GM23338 (cell line): ENCODE measurements around the gene ESRRA. TPM values are rescaled to one million over a fixed set of nuclear protein-coding genes. Genes with fewer than 3 reads are reported as not detected.

ENCODE experiments used
- ATAC-seq: fragments of 200-7000 bp; cut with Tn5 transposase; 3 replicates; pipeline ENCODE4 v1.9.1; 2020
- DNase-seq: peaks from one replicate; pipeline ENCODE4 v3.0.0-alpha.2; 2015; ENCODE audit warnings: low spot score
- H2AFZ ChIP-seq: fragments of 200-600 bp; sonication (generic); 2 replicates; pipeline ENCODE4 v1.8.0; 2016; ENCODE audit warnings: antibody characterized with exemption, mild to moderate bottlenecking, moderate library complexity
- H3F3A ChIP-seq: fragments of 200-600 bp; sonication (generic); replicated peaks from 2 replicates; pipeline ENCODE4 v1.8.0; 2017; ENCODE audit warnings: antibody characterized with exemption, mixed run types, low read depth
- H3K27ac ChIP-seq: fragments of 200-600 bp; sonication (generic); 2 replicates; pipeline ENCODE4 v1.6.1; 2016; ENCODE audit warnings: low read depth
- H3K27me3 ChIP-seq: fragments of 200-600 bp; sonication (generic); 2 replicates; pipeline ENCODE4 v1.8.0; 2016; ENCODE audit warnings: mild to moderate bottlenecking, mixed run types, moderate library complexity; ENCODE audit not compliant: insufficient read depth
- H3K36me3 ChIP-seq: fragments of 200-600 bp; sonication (generic); 2 replicates; pipeline ENCODE4 v1.8.0; 2016; ENCODE audit warnings: mild to moderate bottlenecking; ENCODE audit not compliant: insufficient read depth
- H3K4me1 ChIP-seq: fragments of 200-600 bp; sonication (generic); 2 replicates; pipeline ENCODE4 v1.8.0; 2016; ENCODE audit warnings: mild to moderate bottlenecking, moderate library complexity; ENCODE audit not compliant: insufficient read depth
- H3K4me2 ChIP-seq: fragments of 200-600 bp; sonication (generic); 2 replicates; pipeline ENCODE4 v1.7.1; 2017; ENCODE audit warnings: mixed run types
- H3K4me3 ChIP-seq: fragments of 200-600 bp; sonication (generic); 2 replicates; pipeline ENCODE4 v1.6.1; 2016; ENCODE audit warnings: mixed run types
- H3K79me2 ChIP-seq: fragments of 200-600 bp; sonication (generic); replicated peaks from 2 replicates; pipeline ENCODE4 v1.8.0; 2017; ENCODE audit warnings: mild to moderate bottlenecking; ENCODE audit not compliant: insufficient read depth
- H3K9me2 ChIP-seq: fragments of 200-600 bp; sonication (generic); 2 replicates; pipeline ENCODE4 v1.8.0; 2017; ENCODE audit not compliant: insufficient read depth
- H4K20me1 ChIP-seq: fragments of 200-600 bp; sonication (generic); replicated peaks from 2 replicates; pipeline ENCODE4 v1.8.0; 2017; ENCODE audit warnings: mild to moderate bottlenecking; ENCODE audit not compliant: insufficient read depth
- H3K27ac Mint-ChIP-seq: 2 replicates; pipeline ENCODE4 v1.8.0; 2020; ENCODE audit warnings: inconsistent platforms, mild to moderate bottlenecking, moderate library complexity, mixed read lengths
- H3K27me3 Mint-ChIP-seq: 3 replicates; pipeline ENCODE4 v1.8.0; 2022; ENCODE audit warnings: low read depth, mild to moderate bottlenecking, moderate library complexity, mixed read lengths, inconsistent platforms; ENCODE audit not compliant: insufficient read depth, poor library complexity
- H3K36me3 Mint-ChIP-seq: 3 replicates; pipeline ENCODE4 v1.8.0; 2021; ENCODE audit warnings: low read depth, mild to moderate bottlenecking, inconsistent platforms, moderate library complexity, mixed read lengths
- H3K4me1 Mint-ChIP-seq: 3 replicates; pipeline ENCODE4 v1.8.0; 2020; ENCODE audit warnings: mild to moderate bottlenecking, inconsistent platforms, mixed read lengths
- H3K4me3 Mint-ChIP-seq: 3 replicates; pipeline ENCODE4 v1.8.0; 2021; ENCODE audit warnings: moderate library complexity, mild to moderate bottlenecking, inconsistent platforms, mixed read lengths
- H3K9me3 Mint-ChIP-seq: 3 replicates; pipeline ENCODE4 v1.8.0; 2020; ENCODE audit warnings: moderate library complexity, mild to moderate bottlenecking, inconsistent platforms, mixed read lengths
- CREB1 ChIP-seq: fragments of 250-450 bp; sonication (Bioruptor Pico); IDR thresholded peaks from 2 replicates; pipeline ENCODE4 v1.5.0; 2020; ENCODE audit warnings: low read depth, mild to moderate bottlenecking, moderate library complexity
- CTCF ChIP-seq, 2 experiments: fragments of 200-600 bp in 1 of 2; sonication (generic) in 1 of 2; conservative IDR thresholded peaks; 2 replicates each; pipeline versions ENCODE4 v1.5.1 to v1.6.1; 2016 to 2017; ENCODE audit warnings: antibody characterized with exemption in 2 of 2, low read depth in 2 of 2, mild to moderate bottlenecking in 2 of 2, moderate library complexity in 1 of 2
- EZH2phosphoT487 ChIP-seq: fragments of 200-600 bp; sonication (generic); IDR thresholded peaks from one replicate; pipeline ENCODE4 v1.8.1; 2018; ENCODE audit warnings: antibody characterized with exemption; ENCODE audit not compliant: unreplicated experiment
- JUNB ChIP-seq: IDR thresholded peaks from one replicate; pipeline ENCODE4 v1.6.1; 2016; ENCODE audit warnings: antibody characterized with exemption; ENCODE audit not compliant: unreplicated experiment
- NANOG ChIP-seq: IDR thresholded peaks from 2 replicates; pipeline ENCODE4 v1.6.1; 2016; ENCODE audit warnings: antibody characterized with exemption, borderline replicate concordance
- POLR2AphosphoS5 ChIP-seq: IDR thresholded peaks from 2 replicates; pipeline ENCODE4 v1.6.1; 2016; ENCODE audit warnings: antibody characterized with exemption, low read depth
- REST ChIP-seq: IDR thresholded peaks from one replicate; pipeline ENCODE4 v1.6.1; 2018; ENCODE audit warnings: antibody characterized with exemption; ENCODE audit not compliant: unreplicated experiment
- STAT1 ChIP-seq: IDR thresholded peaks from one replicate; pipeline ENCODE4 v1.6.1; 2016; ENCODE audit warnings: antibody characterized with exemption; ENCODE audit not compliant: unreplicated experiment
- ZNF114 ChIP-seq: fragments of 250-450 bp; sonication (Bioruptor Pico); IDR thresholded peaks from 2 replicates; pipeline ENCODE4 v1.5.0; 2020; ENCODE audit warnings: mild to moderate bottlenecking, moderate library complexity
- ZNF331 ChIP-seq: fragments of 250-450 bp; sonication (Bioruptor Pico); IDR thresholded peaks from 2 replicates; pipeline ENCODE4 v1.5.0; 2020; ENCODE audit warnings: low read depth, mild to moderate bottlenecking, moderate library complexity
- ZNF462 ChIP-seq: fragments of 250-450 bp; sonication (Bioruptor Pico); IDR thresholded peaks from 2 replicates; pipeline ENCODE4 v1.5.0; 2020; ENCODE audit warnings: mild to moderate bottlenecking, moderate library complexity
- polyA plus RNA-seq: library from polyadenylated mRNA; unstranded; fragments of >200 nt; fragmentation: Nextera tagmentation; extraction: Ambion mirVana; gene quantifications from 2 replicates; pipeline ENCODE4 v1.2.1, GENCODE V29; 2016
- total RNA-seq: library from RNA; depleted of rRNA; stranded (reverse); fragments of >200 nt; shearing (Covaris generic); gene quantifications from 2 replicates; pipeline ENCODE4 v1.2.3, GENCODE V29; 2014

ESRRA gene
- total and polyA plus RNA-seq, 2 experiments from 2014 or later: 13.7 to 55.1 TPM

- H3K36me3 ChIP-seq: no peaks in the 10 kb centered on the region
- H4K20me1 ChIP-seq: no peaks in the 10 kb centered on the region
- peaks cover 26% of the 10 kb centered on the region for H3K27me3 Mint-ChIP-seq
- no peak overlapping the region for H3K27ac Mint-ChIP-seq
- H3K4me3 Mint-ChIP-seq: no peak overlapping the region
- ATAC-seq (no peak), DNase-seq (no peak)
- peaks cover 11% of the 10 kb centered on the region; the same call in 1 of the 2 replicates for H3K4me1 ChIP-seq
- no peaks in the 10 kb centered on the region for H3K9me2 ChIP-seq
- H3K4me2 ChIP-seq: no peak overlapping the region
- no peaks in the 10 kb centered on the region for H3K27me3 ChIP-seq
- H3K4me1 Mint-ChIP-seq: peaks cover 12% of the 10 kb centered on the region
- 0 out of 2 replicates have a peak, but pooled peaks cover 5% of the 10 kb centered on the region for H3F3A ChIP-seq
- no peak overlapping the region for H3K4me3 ChIP-seq
- H3K9me3 Mint-ChIP-seq: no peaks in the 10 kb centered on the region
- H3K36me3 Mint-ChIP-seq: no peaks in the 10 kb centered on the region
- no peaks in the 10 kb centered on the region for H3K79me2 ChIP-seq
- TF ChIP-seq POLR2AphosphoS5 (no peak), NANOG (no peak), ZNF114 (no peak), ZNF462 (CRISPR knock-in tag) (no peak), CTCF (conservative IDR thresholded peaks at IDR 0.05; ENCODE audit: low read depth in 2 of 2) (no peak), EZH2phosphoT487 (no peak), REST (no peak), CREB1 (CRISPR knock-in tag) (no peak), JUNB (no peak), STAT1 (no peak), ZNF331 (CRISPR knock-in tag) (no peak)
- H3K27ac ChIP-seq: no peak overlapping the region
- no peak overlapping the region for H2AFZ ChIP-seq
These were observed 34.0 kb downstream of the ESRRA start for GRCh38 chr11:64339286-64339685.
